WERI-Rb-1 (cell line): ENCODE results near the gene CEP85.
"Not testable (repeated sequence)": the region's sequence is repeated elsewhere in the genome, so short reads cannot be mapped to it uniquely, and the experiment has no call there.

Source experiments
- DNase-seq: peaks from one replicate; pipeline ENCODE4 v3.0.0-alpha.2; 2020
- H3K27ac ChIP-seq: fragments of 250-450 bp; sonication (Bioruptor Pico); 2 replicates; pipeline ENCODE4 v1.5.1; 2020; ENCODE audit warnings: mild to moderate bottlenecking, moderate library complexity
- H3K27me3 ChIP-seq: fragments of 250-450 bp; sonication (Bioruptor Pico); 2 replicates; pipeline ENCODE4 v1.5.1; 2021; ENCODE audit warnings: mild to moderate bottlenecking, low read depth, moderate library complexity; ENCODE audit not compliant: insufficient read depth, severe bottlenecking
- H3K36me3 ChIP-seq: fragments of 250-450 bp; sonication (Bioruptor Pico); 2 replicates; pipeline ENCODE4 v1.5.1; 2020; ENCODE audit warnings: mild to moderate bottlenecking, moderate library complexity
- H3K4me3 ChIP-seq: 2 replicates; pipeline ENCODE4 v1.5.1; 2011; ENCODE audit warnings: low read depth, mild to moderate bottlenecking, control low read depth, low read length
- H3K9me3 ChIP-seq: fragments of 250-450 bp; sonication (Bioruptor Pico); 2 replicates; pipeline ENCODE4 v1.5.1; 2021; ENCODE audit warnings: mild to moderate bottlenecking, moderate library complexity; ENCODE audit not compliant: severe bottlenecking
- CTCF ChIP-seq: IDR thresholded peaks from 2 replicates; pipeline ENCODE4 v1.5.1; 2011; ENCODE audit warnings: low read depth, mild to moderate bottlenecking, control low read depth, inconsistent platforms, low read length

The CEP85 gene

GRCh38 chr1:26291433-26291832 is 57.4 kb downstream of the CEP85 start:
- Histone ChIP-seq H3K36me3 (no peaks in the 10 kb centered on the region), H3K9me3 (no peaks in the 10 kb centered on the region), H3K4me3 (no peak overlapping the region), H3K27ac (peak overlapping the region; percentile 66), H3K27me3 (no peaks in the 10 kb centered on the region)
- no peak for DNase-seq
- no peak for TF ChIP-seq CTCF

GRCh38 chr1:26291939-26292338 is 57.9 kb downstream of the CEP85 start:
- no peak overlapping the region for H3K27ac ChIP-seq
- H3K9me3 ChIP-seq: no peaks in the 10 kb centered on the region
- no peak for DNase-seq
- TF ChIP-seq CTCF: no peak
- H3K27me3 ChIP-seq: no peaks in the 10 kb centered on the region
- no peak overlapping the region for H3K4me3 ChIP-seq
- no peaks in the 10 kb centered on the region for H3K36me3 ChIP-seq

GRCh38 chr1:26292735-26293134 is 58.7 kb downstream of the CEP85 start:
- not testable (repeated sequence) for H3K9me3 ChIP-seq, H3K36me3 ChIP-seq, H3K27ac ChIP-seq, H3K4me3 ChIP-seq, DNase-seq, H3K27me3 ChIP-seq

- H3K27me3 ChIP-seq: no peaks in the 10 kb centered on the region
- no peak overlapping the region for H3K4me3 ChIP-seq
- H3K9me3 ChIP-seq: no peaks in the 10 kb centered on the region
- no peaks in the 10 kb centered on the region for H3K36me3 ChIP-seq
- DNase-seq: no peak
- no peak for TF ChIP-seq CTCF
- H3K27ac ChIP-seq: no peak overlapping the region
Observed at GRCh38 chr1:26293911-26294463, 60.0 kb downstream of the CEP85 start.

- no peak for DNase-seq
- TF ChIP-seq CTCF: no peak
Observed at GRCh38 chr1:26295194-26296138, 61.5 kb downstream of the CEP85 start.

GRCh38 chr1:26296340-26297056 is 62.5 kb downstream of the CEP85 start:
- Histone ChIP-seq H3K9me3 (no peaks in the 10 kb centered on the region), H3K27me3 (no peaks in the 10 kb centered on the region), H3K4me3 (no peak overlapping the region), H3K36me3 (no peaks in the 10 kb centered on the region), H3K27ac (no peak overlapping the region)
- no peak for TF ChIP-seq CTCF
- no peak for DNase-seq

More at GRCh38 chr1:26295194-26296138, 61.5 kb downstream of the CEP85 start:
- Histone ChIP-seq H3K4me3 (no peak overlapping the region), H3K27me3 (no peaks in the 10 kb centered on the region), H3K9me3 (no peaks in the 10 kb centered on the region), H3K27ac (no peak overlapping the region), H3K36me3 (no peaks in the 10 kb centered on the region)
